DMS53 treated with DMSO at 0.1 percent for 48 hours (cell line): ENCODE measurements around the gene MAP1LC3C.
A peak's percentile ranks its signal among the peaks of the same experiment; 100 is the strongest.
"Not testable (repeated sequence)": the region's sequence is repeated elsewhere in the genome, so short reads cannot be mapped to it uniquely, and the experiment has no call there.

Experiments used
- DNase-seq: peaks from one replicate; lab custom pipeline; 2025; ENCODE audit not compliant: unreplicated experiment; lab: John Stamatoyannopoulos, UW

MAP1LC3C gene

DNA sequence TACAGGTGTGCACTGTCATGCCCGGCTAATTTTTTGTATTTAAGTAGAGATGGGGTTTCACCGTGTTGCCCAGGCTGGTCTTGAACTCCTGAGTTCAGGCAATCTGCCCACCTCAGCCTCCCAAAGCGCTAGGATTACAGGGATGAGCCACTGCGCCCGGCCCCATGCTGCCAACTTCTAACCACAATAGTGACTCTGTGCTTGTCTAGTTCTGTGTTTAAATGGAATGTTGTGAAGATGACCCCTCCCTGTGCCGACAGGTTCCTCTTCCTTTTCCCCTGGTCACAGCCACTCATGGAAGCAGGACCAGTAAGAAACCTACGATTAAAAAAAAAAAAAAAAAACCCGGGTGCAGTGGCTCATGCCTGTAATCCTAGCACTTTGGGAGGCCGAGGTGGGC, 4.7 kb downstream of the MAP1LC3C start:
- DNase-seq: no peak

DNA sequence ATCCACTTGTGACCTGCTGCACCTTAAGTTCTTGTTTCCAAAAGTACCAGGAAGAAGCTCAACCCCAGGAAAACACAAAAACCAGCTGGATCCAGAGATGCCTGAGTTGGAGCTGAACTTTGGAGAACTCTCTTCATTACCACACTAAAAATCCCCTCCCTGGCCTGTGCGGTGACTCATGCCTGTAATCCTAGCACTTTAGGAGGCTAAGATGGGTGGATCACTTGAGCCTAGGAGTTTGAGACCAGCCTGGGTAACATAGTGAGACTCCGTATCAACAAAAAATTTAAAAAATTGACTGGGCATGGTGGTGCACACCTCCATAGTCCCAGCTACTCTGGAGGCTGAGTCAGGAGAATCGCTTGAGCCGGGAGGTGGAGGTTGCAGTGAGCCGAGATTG, 6.2 kb downstream of the MAP1LC3C start:
- no peak for DNase-seq

DNA sequence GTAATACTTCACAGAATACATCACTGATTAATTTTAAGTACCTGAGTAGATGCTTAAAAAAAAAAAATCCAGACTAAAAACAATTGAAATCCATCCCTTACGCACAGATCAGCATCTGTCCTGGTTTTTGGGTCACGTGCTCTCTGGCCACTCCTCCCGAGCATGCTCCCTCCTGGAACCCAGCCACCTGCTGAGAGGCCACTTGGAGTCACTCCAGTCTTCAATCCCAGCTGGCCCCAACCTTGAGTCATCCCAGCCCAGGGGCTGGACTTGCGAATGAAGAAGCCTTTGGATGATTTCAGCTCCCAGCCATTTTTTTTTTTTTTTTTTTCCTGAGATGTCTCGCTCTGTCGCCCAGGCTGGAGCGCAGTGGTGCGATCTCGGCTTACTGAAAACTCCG, 8.9 kb downstream of the MAP1LC3C start:
- peak; percentile 8 for DNase-seq

DNA sequence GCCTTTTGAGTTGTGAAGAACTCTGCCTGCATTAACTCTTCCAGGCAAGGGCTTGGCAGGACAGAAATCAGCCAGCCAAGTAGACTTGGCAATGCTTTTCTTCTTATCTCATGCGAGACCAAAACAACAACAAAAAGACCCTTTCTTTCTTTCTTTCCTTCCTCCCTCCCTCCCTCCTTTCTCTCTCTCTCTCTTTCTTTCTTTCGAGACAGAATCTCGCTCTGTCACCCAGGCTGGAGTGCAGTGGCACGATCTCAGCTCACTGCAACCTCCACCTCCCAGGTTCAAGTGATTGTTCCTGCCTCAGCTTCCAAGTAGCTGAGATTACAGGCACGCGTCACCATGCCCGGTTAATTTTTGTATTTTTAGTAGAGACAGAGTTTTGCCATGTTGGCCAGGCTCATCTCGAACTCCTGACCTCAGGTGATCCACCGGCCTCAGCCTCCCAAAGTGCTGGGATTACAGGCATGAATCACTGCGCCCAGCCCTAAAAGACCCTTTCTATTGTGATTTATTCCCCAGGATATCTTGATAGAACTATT, 10.4 kb downstream of the MAP1LC3C start:
- not testable (repeated sequence) for DNase-seq

DNA sequence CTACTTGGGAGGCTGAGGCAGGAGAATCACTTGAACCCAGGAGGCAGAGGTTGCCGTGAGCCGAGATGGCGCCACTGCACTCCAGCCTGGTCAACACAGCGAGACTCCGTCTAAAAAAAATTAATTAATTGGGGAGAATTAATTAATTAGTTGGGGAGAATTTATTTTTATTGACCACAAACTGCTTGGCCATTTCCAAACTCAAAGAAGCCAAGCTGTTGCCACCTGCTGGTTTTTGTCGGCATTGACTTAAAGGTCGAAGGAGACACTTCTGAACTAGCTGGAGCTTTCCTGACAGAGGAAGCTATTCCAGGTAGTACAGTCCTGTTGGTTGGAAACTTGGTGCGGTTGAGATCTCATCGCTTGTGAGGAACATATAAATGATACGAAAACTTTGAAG, 13.1 kb downstream of the MAP1LC3C start:
- DNase-seq: peak; percentile 15

DNA sequence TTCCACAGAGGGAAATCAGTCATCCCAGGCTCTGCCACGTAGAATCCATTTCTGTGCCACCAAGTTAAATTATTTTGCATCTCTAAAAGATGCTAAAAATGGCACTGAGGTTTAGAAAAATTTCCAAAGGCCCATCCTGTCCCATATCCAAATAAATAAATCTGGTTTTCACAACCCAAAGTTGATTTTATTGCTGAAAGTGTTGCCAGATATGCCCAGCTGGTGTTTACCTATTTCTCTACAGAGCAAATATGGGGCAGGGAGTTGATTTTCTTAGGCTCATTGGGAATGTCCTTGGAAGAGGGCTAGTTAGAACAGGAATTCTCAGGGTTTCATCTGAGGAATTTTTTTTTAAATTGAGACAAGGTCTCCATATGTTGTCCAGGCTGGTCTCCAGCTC, 19.0 kb downstream of the MAP1LC3C start:
- DNase-seq: no peak

DNA sequence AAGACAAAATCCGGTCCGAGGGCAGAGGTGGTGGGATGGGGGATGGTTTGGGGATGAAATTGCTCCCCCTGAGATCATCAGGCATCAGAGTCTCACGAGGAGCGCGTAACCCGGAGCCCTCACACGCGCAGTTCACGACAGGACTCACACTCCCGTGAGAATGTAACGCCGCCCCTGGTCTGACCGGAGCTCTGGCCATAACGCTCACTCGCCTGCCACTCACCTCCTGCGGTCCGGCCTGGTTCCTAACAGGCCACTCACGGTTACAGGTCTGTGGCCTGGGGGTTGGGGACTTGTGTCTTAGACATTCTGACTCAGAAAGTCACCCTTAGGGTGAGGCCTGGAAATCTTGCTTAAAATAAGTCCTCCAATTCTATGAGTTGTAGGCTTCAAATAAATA, 19.8 kb downstream of the MAP1LC3C start:
- no peak for DNase-seq

DNA sequence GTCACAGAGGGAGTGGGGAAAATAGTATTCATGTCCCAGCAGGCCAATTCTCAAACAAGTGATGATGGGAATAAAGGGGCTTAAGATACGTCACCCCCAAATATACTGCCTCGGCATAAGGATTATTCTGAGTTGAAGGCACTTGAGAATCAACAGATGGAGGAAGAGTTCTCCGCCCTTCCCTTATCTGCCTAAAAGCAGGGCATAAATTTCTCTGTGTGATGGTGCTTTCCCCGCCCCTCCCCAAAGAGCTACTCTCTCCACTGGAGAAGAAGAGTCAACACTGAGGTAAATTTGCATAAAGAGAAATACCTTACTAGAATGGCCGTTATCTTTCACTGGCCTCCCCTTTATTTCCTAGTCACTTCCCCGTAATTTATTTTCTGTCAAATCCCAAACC, 22.7 kb downstream of the MAP1LC3C start:
- no peak for DNase-seq

DNA sequence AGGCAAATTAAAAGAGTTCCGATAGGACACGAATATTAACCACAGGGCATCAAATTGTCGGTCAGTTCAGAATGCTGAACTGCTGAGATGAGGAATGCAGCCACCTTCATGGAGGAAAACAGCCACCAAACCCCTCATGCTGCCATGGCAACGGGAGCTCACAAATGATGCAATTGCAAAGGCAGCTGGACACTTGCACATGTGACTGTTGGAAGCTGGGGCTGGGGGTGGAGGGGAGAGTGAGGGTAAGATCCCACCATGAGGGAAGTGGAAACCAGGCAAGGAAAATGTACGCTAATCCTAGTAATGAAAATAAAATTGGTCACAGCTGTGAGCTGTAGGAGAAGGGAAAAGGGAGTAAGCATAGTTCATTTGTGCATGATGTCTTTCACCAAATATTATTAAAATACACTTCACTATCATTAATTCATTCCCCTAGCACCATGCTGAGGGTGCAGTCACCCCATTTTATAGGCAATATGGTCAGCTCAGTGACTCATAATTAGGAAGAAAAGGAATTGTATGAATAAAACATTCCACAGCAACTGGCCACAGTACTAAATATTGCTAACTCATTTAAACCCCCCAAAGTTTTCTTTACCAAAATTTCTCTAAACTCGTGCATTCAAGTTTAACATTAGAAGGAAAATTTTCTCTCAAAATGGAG, 26.1 kb downstream of the MAP1LC3C start:
- no peak for DNase-seq

DNA sequence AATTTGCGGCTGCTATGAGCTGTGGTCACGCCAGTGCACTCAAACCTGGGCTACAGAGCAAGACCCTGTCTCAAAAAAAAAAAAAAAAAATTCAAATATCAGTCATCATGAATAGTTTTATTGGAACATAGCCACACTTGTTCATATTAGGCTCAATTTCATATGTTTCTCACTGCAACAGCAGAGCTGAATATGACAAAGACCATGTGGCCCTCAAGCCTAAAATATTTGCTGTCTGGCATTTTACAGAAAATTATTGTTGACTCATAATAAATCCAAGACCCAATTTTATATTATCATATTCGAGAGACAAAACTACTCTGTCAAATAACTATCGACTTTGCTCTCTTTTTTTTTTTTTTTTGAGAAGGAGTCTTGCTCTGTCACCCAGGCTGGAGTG, 30.3 kb downstream of the MAP1LC3C start:
- no peak for DNase-seq

DNA sequence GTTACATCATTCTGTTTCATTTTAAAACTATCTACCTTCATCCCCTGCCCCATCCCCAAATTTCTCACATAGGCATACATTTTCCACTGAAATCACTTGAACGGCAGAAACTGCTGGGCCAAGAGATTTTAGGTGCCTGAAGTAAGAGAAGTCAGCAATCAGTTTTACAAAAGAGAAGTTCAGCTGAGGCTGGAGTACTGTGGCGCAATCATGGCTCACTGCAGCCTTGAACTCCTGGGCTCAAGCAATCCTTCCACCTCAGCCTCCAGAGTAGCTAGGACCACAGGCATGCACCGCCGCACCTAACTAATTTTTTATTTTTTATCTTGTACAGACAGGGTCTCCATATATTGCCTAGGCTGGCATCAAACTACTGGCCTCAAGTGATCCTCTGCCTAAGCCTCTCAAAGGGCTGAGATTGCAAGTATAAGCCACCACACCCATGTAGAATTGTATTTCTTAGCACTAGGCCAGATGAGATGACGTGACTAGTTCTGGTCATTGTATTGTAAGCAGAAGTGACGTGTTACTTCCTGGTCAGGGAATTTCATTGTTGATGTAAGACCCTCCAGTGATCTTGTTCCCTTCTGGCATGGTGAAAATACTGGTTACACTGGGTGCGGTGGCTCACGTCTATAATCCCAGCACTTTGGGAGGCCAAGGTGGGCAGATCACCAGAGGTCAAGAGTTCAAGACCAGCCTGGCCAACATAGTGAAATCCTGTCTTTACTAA, 34.2 kb downstream of the MAP1LC3C start:
- DNase-seq: no peak

DNA sequence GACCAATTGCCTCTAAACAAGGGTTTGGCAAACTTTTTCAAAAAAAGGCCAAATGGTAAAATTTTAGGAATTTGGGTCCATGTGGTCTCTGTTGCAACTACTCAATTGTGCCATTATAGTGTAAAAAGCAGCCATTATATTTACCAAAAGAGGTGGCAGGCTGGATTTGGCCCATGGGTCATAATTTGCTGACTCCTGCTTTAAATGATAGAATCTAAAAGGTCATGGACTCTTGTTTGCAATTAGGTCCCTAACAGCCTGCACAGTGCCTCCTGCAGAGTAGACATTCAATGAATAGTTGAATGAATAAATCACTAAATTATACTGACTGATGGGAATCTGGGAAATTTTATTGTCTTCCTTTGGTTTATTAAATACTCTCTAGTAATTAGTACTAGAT, 35.2 kb downstream of the MAP1LC3C start:
- no peak for DNase-seq

DNA sequence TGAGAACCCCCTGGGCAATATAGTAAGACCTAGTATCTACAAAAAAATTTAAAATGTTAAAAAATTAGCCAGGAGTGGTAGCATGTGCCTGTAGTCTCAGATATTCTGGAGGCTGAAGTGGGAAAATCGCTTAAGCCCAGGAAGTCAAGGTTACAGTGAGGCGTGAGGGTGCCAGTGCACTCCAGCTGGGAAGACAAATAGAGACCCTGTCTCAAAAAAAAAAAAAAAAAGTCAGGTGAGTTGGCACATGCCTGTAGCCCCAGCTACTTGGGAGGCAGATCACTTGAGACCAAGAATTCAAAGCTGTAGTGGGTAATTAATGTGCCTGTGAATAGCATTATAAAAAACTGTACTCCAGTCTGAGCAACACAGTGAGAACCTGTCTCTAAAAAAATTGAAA, 36.7 kb downstream of the MAP1LC3C start:
- no peak for DNase-seq

DNA sequence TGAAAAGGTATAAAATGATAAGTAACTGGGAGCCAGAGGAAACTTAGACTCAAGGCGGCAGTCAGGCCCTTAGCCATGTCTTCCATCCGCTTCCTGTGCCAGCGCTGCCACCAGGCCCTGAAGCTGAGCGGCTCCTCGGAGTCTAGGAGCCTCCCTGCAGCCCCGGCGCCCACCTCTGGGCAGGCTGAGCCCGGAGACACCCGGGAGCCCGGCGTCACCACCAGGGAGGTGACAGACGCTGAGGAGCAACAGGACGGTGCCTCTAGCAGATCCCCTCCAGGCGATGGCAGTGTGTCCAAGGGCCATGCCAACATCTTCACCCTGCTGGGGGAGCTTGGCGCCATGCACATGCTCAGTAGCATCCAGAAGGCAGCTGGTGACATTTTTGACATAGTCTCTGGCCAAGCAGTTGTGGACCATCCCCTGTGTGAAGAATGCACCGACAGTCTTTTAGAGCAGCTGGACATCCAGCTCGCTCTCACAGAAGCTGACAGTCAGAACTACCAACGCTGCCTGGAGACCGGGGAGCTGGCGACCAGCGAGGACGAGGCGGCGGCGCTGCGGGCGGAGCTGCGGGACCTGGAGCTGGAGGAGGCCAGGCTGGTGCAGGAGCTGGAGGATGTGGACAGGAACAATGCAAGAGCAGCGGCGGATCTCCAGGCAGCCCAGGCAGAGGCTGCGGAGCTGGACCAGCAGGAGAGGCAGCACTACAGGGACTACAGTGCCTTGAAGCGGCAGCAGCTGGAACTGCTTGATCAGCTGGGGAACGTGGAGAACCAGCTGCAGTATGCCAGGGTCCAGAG, 41.0 kb downstream of the MAP1LC3C start, which contains the start of gene BECN2:
Gene BECN2 (plus strand): TSS at position 76 of the 803 bp plus-strand sequence. CDS start 0 bp downstream, at position 76.
- peak; percentile 55 for DNase-seq

DNA sequence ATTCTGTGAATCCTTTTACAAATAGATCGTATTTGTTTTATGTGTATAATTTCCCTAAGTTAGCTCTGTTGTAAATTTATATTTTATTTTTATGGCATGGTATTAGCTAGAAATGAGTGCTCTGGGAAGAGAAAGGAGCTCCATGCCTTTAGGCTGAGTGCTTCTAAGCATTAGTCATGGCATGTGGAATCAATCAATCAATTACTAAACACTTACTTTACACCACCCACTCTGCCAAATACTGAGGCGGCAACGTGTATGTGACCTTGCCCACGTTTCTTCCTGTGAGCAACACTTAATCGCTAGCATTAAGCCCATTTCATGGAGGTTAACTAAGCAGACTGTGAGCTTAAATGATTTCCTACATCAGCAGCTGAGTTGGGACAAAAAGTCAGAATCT, 48.5 kb downstream of the MAP1LC3C start:
- DNase-seq: no peak

DNA sequence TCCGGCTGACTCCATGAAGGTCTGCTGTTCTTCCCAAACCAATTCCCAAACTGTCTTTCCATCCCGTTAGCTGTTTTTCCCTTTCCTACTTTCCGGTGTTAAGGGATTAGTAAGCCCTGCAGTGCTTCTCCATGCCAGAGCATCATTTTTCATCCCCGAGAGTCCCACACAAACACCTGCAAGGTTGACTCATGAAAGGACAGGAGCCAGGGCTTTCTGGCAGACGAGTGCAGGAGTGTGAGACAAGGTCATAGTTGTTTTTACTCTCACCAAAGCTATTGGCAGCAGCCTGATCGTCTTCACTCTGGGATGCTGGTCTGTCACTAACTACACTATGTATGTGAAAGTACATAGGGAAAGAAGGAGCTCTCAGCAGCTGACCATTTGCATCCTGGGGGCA, 51.5 kb downstream of the MAP1LC3C start:
- no peak for DNase-seq
